NB4 (cell line): ENCODE results near the gene DHRS11.
A peak's percentile ranks its signal among the peaks of the same experiment; 100 is the strongest.

Experiments
- DNase-seq: peaks from one replicate; pipeline ENCODE4 v3.0.0; 2010; ENCODE audit warnings: low read depth
- H3K4me3 ChIP-seq: one replicate; pipeline ENCODE4 v1.5.1; 2011; ENCODE audit warnings: mild to moderate bottlenecking, low read depth, low read length, moderate library complexity
- CTCF ChIP-seq: IDR thresholded peaks from one replicate; pipeline ENCODE4 v1.5.1; 2012; ENCODE audit warnings: low read depth, low read length
- MAX ChIP-seq: IDR thresholded peaks from 2 replicates; pipeline ENCODE4 v1.6.1; 2011; ENCODE audit warnings: low read depth, low read length
- MYC ChIP-seq: IDR thresholded peaks from 2 replicates; pipeline ENCODE4 v1.6.1; 2011; ENCODE audit warnings: low read depth, low read length
- POLR2A ChIP-seq: IDR thresholded peaks from 2 replicates; pipeline ENCODE4 v1.6.1; 2011; ENCODE audit warnings: mild to moderate bottlenecking; ENCODE audit not compliant: insufficient read length; ENCODE audit errors: extremely low read depth

The DHRS11 gene

GRCh38 chr17:36566081-36566480 is 25.6 kb upstream of the DHRS11 start:
- TF ChIP-seq CTCF (no peak), MAX (no peak), POLR2A (no peak), MYC (no peak)
- DNase-seq = no peak
- no peak overlapping the region for H3K4me3 ChIP-seq

- DNase-seq = no peak
- TF ChIP-seq MYC = no peak
- no peak overlapping the region for H3K4me3 ChIP-seq
Measured at GRCh38 chr17:36575028-36575427, 16.7 kb upstream of the DHRS11 start.

GRCh38 chr17:36576793-36577192 is 14.9 kb upstream of the DHRS11 start:
- H3K4me3 ChIP-seq = no peak overlapping the region
- TF ChIP-seq MYC (no peak), MAX (no peak), POLR2A (no peak), CTCF (no peak)
- no peak for DNase-seq

GRCh38 chr17:36578671-36579070 is 13.0 kb upstream of the DHRS11 start:
- no peak overlapping the region for H3K4me3 ChIP-seq
- DNase-seq = no peak
- TF ChIP-seq CTCF = no peak
- no peak for TF ChIP-seq POLR2A
- no peak for TF ChIP-seq MAX
- no peak for TF ChIP-seq MYC

- TF ChIP-seq MAX (no peak), POLR2A (no peak), MYC (no peak), CTCF (no peak)
- H3K4me3 ChIP-seq = no peak overlapping the region
- DNase-seq = no peak
Measured at GRCh38 chr17:36583787-36584186, 7.9 kb upstream of the DHRS11 start.

GRCh38 chr17:36586138-36586537 is 5.5 kb upstream of the DHRS11 start:
- DNase-seq = no peak

GRCh38 chr17:36590082-36590481 is 1.6 kb upstream of the DHRS11 start:
- peak; percentile 92 for DNase-seq
- TF ChIP-seq POLR2A = no peak
- TF ChIP-seq MYC = no peak; the same call in 1 of the 2 replicates
- TF ChIP-seq MAX = peak; percentile 77
- no peak overlapping the region for H3K4me3 ChIP-seq

More at GRCh38 chr17:36586138-36586537, 5.5 kb upstream of the DHRS11 start:
- H3K4me3 ChIP-seq = no peak overlapping the region
- TF ChIP-seq MAX = no peak
